ENCODE data around the gene ATAD5. TPM values are rescaled to one million over a fixed set of nuclear protein-coding genes. Genes with fewer than 3 reads are reported as not detected.

ATAD5 gene
- polyA plus RNA-seq, 1 donor from 2014 or later, result 6.3 TPM

- H4K20me1 ChIP-seq (ENCODE audit: insufficient read depth), result no peaks in the 10 kb centered on the region
- no peak for TF ChIP-seq REST (IDR thresholded peaks at IDR 0.05; ENCODE audit: borderline replicate concordance)
- TF ChIP-seq EP300 (conservative IDR thresholded peaks at IDR 0.05; ENCODE audit: poor library complexity, severe bottlenecking), result no peak
- H3K4me3 ChIP-seq (ENCODE audit: low read length), result no peak overlapping the region
- no peaks in the 10 kb centered on the region for H3K36me3 ChIP-seq (ENCODE audit: insufficient read depth, low read length)
- no peaks in the 10 kb centered on the region for H3K9me2 ChIP-seq (ENCODE audit: insufficient read depth, low read length)
- no peak overlapping the region for H2AFZ ChIP-seq (ENCODE audit: low read depth, low read length)
- no peak overlapping the region for H3K9ac ChIP-seq (ENCODE audit: low read length)
- no peaks in the 10 kb centered on the region for H3K9me3 ChIP-seq (ENCODE audit: low read length)
- H3K27me3 ChIP-seq (ENCODE audit: insufficient read depth, low read depth, low read length), result no peaks in the 10 kb centered on the region
- no peak overlapping the region for H3K27ac ChIP-seq (ENCODE audit: low read length)
- H3K4me2 ChIP-seq (ENCODE audit: low read length), result no peak overlapping the region
- H3K79me2 ChIP-seq (replicated peaks; ENCODE audit: insufficient read depth, low read length), result no peaks in the 10 kb centered on the region
- no peaks in the 10 kb centered on the region for H3F3A ChIP-seq (ENCODE audit: insufficient read depth, low read length, poor library complexity, severe bottlenecking)
These were observed 110.7 kb downstream of the ATAD5 start for GRCh38 chr17:30942308-30943079.

Small RNAs within 50 kb of the gene (small RNA-seq; reads per million reads assigned to genes)
- 0 reads per million in 3 experiments for gene RNU6-298P

Other genes with a start within 250 kb of the ATAD5 start
- 6.7 and 8.3 TPM in 2 replicates for gene CRLF3, start 7.3 kb upstream of the ATAD5 start, polyA plus RNA-seq
- 15.2 and 19.8 TPM in 2 replicates for gene TEFM, start 74.3 kb downstream of the ATAD5 start, polyA plus RNA-seq
- 0.92 and 1.1 TPM in 2 replicates for gene ADAP2, start 90.0 kb downstream of the ATAD5 start, polyA plus RNA-seq
- 0.17 and 1.1 TPM in 2 replicates for gene RNF135, start 139.1 kb downstream of the ATAD5 start, polyA plus RNA-seq

Data from neural cell (in vitro differentiated cells).